Fibroblast of the conjunctiva (primary cell): ENCODE data around the gene TOMM40.
"Not testable (repeated sequence)": the region's sequence is repeated elsewhere in the genome, so short reads cannot be mapped to it uniquely, and the experiment has no call there.

ENCODE experiments used
- DNase-seq: peaks from one replicate; pipeline ENCODE4 v3.0.0-alpha.2; 2010; ENCODE audit warnings: low read depth

The TOMM40 gene

DNA sequence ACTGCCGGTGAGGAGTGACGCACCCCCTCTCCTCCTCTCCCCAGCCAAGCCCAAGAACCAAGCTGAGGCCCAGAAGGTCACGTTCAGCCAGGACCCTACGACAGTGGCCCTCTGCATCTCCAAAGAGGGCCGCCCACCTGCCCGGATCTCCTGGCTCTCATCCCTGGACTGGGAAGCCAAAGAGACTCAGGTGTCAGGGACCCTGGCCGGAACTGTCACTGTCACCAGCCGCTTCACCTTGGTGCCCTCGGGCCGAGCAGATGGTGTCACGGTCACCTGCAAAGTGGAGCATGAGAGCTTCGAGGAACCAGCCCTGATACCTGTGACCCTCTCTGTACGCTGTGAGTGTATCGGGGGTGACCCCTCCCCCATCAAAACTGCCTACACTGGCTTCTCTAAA lies 19.2 kb upstream of the TOMM40 start:
- DNase-seq = no peak

GRCh38 chr19:44872661-44873060 lies 18.4 kb upstream of the TOMM40 start:
- no peak for DNase-seq

DNA sequence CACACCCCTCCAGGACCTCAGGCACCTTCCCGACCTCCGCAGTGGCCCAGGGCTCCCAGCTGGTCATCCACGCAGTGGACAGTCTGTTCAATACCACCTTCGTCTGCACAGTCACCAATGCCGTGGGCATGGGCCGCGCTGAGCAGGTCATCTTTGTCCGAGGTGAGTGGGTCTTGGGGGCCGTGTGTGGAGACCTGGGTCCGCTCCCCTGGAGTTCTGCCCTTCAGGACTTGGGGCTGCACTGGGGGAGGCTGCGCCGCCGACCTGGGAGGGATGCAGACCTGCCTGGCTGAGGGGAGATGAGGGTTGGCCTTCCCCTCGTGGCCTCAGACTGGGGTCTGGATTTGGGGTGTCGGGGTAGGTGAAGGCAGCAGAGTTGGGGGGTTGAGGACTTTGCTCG lies 16.7 kb upstream of the TOMM40 start:
- no peak for DNase-seq

DNA sequence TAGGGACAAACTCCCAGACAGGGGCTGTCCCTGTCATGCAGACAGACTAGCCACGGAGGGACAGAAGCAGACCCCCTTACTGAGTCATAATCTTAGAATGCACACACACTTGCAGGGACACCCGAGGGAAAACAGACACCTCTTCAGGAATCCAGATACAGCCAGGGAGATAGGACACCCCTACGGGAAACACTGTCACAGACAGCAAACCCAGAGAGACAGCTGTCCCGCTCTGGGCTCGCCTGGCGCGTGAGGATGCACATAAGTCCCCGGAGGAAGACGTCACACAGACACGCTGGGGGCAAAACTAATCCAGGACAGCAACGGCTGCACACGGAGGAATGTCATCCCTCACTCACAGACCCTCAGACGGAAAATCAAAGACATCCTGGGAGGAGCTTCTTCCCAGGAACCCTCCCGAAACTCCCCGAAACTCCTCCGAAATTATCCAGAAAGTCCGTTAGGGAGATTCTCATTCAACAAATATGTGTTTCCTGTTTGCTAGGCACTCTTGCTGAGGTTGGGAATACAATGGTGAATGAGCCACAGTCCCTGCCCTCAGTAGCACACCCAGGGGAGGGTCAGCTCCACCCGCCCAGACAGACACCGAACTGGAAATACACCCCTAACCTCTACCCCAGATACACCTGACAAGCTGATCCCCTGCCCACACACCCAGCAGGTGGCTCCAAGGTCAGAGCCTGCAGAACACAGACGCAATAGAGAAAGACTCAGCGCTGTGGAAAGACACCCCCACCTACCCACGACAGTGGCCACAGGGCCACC lies 15.2 kb upstream of the TOMM40 start:
- DNase-seq = no peak

GRCh38 chr19:44876930-44877535 lies 14.0 kb upstream of the TOMM40 start:
- DNase-seq = no peak

DNA sequence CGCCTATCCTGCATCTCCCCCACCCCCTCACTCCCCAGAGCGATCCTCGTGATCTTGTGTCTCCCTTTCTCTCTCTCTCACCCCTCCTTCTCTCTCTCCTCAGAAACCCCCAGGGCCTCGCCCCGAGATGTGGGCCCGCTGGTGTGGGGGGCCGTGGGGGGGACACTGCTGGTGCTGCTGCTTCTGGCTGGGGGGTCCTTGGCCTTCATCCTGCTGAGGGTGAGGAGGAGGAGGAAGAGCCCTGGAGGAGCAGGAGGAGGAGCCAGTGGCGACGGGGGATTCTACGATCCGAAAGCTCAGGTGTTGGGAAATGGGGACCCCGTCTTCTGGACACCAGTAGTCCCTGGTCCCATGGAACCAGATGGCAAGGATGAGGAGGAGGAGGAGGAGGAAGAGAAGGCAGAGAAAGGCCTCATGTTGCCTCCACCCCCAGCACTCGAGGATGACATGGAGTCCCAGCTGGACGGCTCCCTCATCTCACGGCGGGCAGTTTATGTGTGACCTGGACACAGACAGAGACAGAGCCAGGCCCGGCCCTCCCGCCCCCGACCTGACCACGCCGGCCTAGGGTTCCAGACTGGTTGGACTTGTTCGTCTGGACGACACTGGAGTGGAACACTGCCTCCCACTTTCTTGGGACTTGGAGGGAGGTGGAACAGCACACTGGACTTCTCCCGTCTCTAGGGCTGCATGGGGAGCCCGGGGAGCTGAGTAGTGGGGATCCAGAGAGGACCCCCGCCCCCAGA lies 12.8 kb upstream of the TOMM40 start:
- DNase-seq = no peak

DNA sequence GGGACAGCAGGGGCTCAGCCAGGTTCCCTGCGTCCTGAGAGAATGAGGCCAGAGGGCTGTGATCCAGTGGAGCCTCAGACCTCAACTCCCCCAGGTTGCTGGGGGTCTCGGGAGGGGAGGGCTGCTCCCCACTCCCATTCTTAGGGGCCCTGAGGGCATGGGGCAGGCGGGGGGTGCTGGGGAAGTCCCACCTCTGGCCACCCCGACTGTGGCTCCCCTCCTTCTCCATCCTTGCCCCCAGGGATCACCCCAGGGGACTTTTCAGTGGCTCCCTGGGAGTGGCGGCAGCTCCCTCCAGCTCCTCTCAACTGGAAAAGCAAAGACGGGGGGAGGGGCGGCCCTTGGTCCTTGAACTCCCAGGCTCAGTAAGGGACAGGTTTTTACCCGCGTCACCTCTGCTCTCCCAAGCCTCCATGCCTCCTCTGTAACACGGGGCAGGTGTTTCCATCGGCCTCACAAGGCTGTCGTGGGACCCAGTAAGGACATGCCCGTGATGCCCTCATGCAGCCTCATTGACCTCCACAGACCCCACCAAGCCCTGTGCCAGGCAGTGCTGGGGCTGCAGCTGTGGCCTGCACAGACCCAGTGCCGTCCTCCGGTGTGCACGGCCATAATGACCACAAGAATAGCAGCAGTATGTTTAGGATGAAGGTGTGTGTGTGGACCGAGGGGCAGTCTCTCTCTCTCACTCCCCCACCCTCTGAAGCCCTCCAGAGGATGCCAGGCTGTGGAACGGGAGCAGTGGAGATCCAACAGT lies 11.6 kb upstream of the TOMM40 start:
- no peak for DNase-seq

- DNase-seq = no peak
Measured at GRCh38 chr19:44882063-44882462, 9.0 kb upstream of the TOMM40 start.

DNA sequence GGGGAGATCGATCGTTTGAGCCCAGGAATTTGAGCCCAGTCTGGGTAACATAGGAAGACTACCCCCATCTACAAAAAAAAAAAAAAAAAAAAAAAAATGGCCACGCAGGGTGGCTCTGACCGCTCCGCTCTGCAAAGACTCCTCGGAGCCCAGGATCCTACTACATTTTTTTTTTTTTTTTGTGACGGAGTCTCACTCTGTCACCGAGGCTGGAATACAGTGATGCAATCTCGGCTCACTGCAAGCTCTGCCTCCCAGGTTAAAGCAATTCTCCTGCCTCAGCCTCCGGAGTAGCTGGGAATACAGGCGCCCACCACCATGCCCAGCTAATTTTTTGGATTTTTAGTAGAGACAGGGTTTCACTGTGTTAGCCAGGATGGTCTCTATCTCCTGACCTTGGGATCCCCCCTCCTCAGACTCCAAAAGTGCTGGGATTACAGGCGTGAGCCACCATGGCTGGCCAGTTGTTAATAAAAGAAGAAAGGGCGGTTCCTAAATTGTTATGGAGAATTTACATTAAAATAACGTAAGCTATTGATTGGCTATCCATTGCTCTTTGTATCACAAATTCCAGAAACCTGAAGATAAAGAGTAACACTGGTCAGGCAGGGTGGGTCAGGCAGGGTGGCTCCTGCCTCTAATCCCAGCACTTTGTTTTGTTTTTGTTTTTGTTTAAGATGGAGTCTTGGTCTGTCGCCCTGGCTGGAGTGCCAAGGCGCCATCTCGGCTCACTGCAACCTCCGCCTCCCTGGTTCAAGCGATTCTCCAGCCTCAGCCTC lies 8.2 kb upstream of the TOMM40 start:
- not testable (repeated sequence) for DNase-seq

DNA sequence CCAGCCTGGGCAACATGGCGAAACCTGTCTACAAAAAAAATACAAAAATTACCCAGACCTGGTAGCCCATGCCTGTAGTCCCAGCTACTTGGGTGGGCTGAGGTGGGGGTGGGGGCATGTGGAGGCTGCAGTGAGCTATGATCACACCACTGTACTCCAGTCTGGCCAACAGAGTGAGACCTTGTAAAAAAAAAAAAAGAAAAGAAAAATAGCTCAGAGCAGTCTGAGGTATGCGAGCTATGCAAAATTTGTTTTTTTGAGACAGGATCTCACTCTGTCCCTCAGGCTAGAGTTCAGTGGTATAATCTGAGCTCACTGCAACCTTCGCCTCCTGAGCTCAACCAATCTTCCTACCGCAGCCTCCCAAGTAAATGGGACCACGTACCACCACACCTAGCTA lies 7.1 kb upstream of the TOMM40 start:
- no peak for DNase-seq

DNA sequence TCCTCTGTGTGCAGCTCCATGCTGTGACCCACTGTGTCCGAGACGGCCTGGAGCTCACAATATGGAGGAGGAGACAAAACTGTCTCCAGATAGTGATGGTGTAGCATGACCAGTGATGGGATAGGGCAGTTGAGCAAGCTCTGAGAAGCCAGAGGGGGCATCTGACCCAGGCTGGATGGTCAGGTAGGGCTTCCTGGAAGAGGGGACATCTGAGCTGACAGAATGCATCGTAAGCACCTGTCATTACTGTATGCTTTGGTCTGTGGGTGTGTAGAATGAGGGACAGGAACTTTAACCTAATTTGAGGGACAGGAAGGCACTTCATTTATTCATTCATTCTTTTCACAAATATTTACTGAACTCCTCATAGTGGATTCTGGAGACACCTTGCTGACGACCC lies 6.5 kb upstream of the TOMM40 start:
- no peak for DNase-seq

DNA sequence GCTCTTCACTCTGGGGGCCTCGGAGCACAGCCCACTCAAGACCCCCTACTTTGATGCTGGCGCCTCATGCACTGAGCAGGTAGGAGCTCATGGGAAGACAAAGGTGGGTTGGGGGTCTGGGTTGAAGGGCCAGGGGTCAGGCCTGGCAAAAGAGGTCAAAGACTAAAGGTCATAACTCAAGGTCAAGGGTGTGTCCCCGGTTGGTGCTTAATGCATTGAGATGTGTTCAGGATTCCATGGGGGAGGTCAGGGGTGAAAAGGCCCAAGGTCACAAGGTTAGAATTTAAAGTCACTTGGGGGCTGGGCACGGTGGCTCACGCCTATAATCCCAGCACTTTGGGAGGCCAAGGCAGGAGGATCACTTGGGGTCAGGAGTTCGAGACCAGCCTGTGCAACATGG lies 4.9 kb upstream of the TOMM40 start:
- no peak for DNase-seq

- DNase-seq = no peak
Measured at GRCh38 chr19:44887648-44888047, 3.4 kb upstream of the TOMM40 start.

- not testable (repeated sequence) for DNase-seq
Measured at GRCh38 chr19:44888335-44888734, 2.7 kb upstream of the TOMM40 start.

- no peak for DNase-seq
Measured at GRCh38 chr19:44889830-44890365, 1.2 kb upstream of the TOMM40 start.

DNA sequence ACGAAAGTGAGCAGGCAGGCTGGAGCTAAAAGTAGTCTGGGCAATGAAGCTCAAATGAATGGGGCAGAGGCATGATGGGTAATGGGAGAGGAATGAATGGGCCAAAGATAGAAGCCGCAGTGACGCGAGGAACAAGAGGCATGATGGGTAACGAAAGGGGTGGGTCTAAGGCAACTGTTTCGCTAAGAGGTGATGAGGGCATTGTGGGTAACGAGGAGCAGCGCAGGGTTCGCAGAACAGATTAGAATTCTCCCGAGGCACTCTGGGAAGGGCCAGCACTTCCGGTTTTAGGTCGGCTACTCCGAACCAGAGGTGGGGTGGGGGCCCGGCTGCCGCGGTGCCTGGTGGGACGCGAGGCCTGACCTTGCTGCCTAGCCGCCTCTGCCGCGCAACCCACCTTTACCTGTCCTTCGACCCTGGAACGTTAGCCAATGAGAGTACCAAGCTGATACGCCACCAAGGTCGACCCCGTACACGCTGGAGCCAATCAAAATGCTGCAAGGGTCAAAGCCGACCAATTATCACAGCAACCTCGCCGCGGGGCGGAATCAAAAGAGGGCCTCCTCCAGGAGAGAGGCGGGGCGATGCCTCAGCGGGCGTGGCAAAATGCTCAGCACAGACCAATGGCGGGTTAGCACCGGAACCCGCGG lies 563 bp upstream of the TOMM40 start:
- peak; percentile 100 for DNase-seq

DNA sequence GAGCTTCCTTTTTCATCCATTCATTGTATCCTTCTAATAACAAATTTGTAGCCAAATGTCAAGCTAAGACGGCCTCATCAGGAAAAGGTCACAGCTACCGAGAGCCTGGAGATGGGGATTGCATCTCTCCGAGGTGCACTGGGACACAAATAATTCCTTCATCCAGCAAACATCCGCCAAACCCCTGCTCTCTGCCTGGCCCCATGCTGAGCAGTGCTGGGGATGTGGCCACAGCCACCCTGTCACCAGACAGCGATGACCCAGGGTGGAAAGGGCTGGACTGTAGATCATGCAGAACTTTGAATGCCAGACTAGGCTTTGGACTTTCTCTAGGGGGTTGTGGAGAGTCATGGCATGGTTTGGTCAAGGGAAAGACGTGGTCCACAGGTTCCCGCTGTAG lies 1.9 kb downstream of the TOMM40 start:
- no peak for DNase-seq

DNA sequence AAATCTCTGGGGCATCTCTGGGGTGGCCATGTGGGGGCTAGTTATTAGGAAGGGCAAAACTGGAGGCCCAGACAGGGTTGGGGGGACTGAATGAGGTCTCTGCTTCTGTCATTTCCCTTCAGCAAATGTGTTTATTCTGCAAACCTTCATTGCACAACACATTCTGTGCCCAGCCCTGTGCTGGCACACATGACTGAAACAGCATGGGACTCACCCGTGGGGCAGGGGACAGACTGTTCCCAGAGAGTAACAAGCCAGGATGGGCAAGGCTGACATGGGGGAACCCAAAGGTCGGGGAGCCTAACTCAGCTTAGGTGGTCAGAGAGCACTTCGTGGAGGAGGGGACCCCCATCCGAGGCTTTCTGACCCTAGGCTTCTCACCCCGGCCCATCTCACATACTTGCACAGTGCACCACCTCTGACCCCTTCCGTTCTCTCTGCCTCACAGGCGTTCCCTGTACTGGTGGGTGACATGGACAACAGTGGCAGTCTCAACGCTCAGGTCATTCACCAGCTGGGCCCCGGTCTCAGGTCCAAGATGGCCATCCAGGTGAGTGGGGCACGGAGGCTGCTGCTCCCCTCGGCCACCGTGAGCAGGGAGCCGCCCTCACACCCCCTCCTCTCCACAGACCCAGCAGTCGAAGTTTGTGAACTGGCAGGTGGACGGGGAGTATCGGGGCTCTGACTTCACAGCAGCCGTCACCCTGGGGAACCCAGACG lies 2.4 kb downstream of the TOMM40 start:
- no peak for DNase-seq

DNA sequence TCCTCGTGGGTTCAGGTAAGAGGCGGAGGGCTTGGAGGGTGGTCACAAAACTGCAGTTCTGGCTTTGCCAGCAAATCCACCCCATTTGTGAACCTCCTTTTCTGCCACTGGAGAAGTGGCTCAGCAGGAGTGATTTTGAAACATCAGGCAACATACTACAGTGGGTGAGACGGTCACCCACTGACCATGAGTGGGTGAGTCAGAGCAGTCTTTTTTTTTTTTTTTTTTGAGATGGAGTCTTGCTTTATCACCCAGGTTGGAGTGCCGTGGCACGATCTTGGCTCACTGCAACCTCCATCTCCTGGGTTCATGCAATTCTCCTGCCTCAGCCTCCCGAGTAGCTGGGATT lies 3.0 kb downstream of the TOMM40 start:
- no peak for DNase-seq

DNA sequence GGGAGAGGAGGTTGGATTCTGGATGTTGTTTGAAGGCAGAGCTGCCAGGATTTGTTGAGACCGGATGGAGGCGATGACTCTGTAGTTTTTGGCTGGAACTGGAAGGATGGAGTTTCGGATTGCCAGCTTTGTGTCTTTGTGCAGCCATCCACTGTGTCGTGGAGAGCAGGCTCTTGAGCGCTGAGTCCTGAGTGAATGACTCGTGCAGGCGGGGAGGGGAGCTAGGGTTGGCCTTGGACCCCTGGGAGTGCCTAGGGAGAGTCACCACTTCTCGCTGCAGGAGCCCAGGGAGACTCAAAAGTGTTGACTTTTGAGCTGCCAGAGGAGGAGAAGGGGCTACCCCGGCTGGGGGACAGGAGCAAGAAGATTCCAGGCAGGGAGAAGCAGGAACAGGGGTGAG lies 3.9 kb downstream of the TOMM40 start:
- no peak for DNase-seq
